Panc1 (cell line): ENCODE data around the gene TAOK1. TPM values are rescaled to one million over a fixed set of nuclear protein-coding genes. Genes with fewer than 3 reads are reported as not detected.

Experiments
- ATAC-seq: fragments of 200-7000 bp; cut with Tn5 transposase; 2 replicates; pipeline ENCODE4 v1.9.1; 2020; ENCODE audit warnings: mild to moderate bottlenecking, moderate library complexity
- BruUV-seq: library from RNA; stranded (reverse); fragments of 400-500 nt; replicated peaks from 2 replicates; lab custom pipeline; 2021; lab: Mats Ljungman, UMichigan
- CTCF ChIA-PET: fragments of 300-600 bp; sonication (Branson Sonifier 250); formaldehyde crosslinking; loops from one replicate; lab custom pipeline; 2022; ENCODE audit warnings: antibody characterized with exemption; lab: Charles Lee
- POLR2A ChIA-PET: fragments of 300-600 bp; sonication (Branson Sonifier 250); formaldehyde crosslinking; loops from one replicate; lab custom pipeline; 2022; ENCODE audit warnings: antibody characterized with exemption; lab: Charles Lee
- DNase-seq: peaks from one replicate; pipeline ENCODE4 v3.0.0-alpha.2; 2010; ENCODE audit warnings: low read depth, low spot score
- H3K27ac ChIP-seq: 2 replicates; pipeline ENCODE4 v1.5.1; 2011; ENCODE audit warnings: mild to moderate bottlenecking, low read length, inconsistent platforms
- H3K27me3 ChIP-seq: fragments of 200-500 bp; sonication (Bioruptor generic); 2 replicates; pipeline ENCODE4 v1.6.0; 2014; ENCODE audit warnings: low read length, inconsistent platforms; ENCODE audit not compliant: control insufficient read depth, insufficient read depth
- H3K36me3 ChIP-seq: fragments of 200-500 bp; sonication (Bioruptor generic); 2 replicates; pipeline ENCODE4 v1.5.1; 2014; ENCODE audit warnings: inconsistent platforms, mild to moderate bottlenecking, low read length, moderate library complexity; ENCODE audit not compliant: control insufficient read depth, insufficient read depth
- H3K4me1 ChIP-seq: 2 replicates; pipeline ENCODE4 v1.5.1; 2011; ENCODE audit warnings: inconsistent platforms, mild to moderate bottlenecking, low read length, moderate library complexity; ENCODE audit not compliant: control insufficient read depth, insufficient read depth
- H3K4me3 ChIP-seq, 2 experiments: 2 replicates each; pipeline ENCODE4 v1.5.1; 2011 to 2012; ENCODE audit warnings: low read depth in 2 of 2, low read length in 2 of 2, mild to moderate bottlenecking in 2 of 2, inconsistent platforms in 1 of 2, moderate library complexity in 1 of 2
- H3K9me3 ChIP-seq: fragments of 200-500 bp; sonication (Bioruptor generic); 2 replicates; pipeline ENCODE4 v1.5.1; 2014; ENCODE audit warnings: low read depth, mild to moderate bottlenecking, inconsistent platforms, low read length, moderate library complexity; ENCODE audit not compliant: control insufficient read depth, insufficient read depth
- CTCF ChIP-seq: fragments of 450-650 bp; IDR thresholded peaks from 2 replicates; pipeline ENCODE4 v1.5.1; 2017; ENCODE audit warnings: mild to moderate bottlenecking
- POLR2AphosphoS5 ChIP-seq: IDR thresholded peaks from 2 replicates; pipeline ENCODE4 v1.6.1; 2012; ENCODE audit warnings: mild to moderate bottlenecking, low read depth, low read length, moderate library complexity
- SIN3A ChIP-seq: IDR thresholded peaks from 2 replicates; pipeline ENCODE4 v1.6.1; 2012; ENCODE audit warnings: low read depth, mild to moderate bottlenecking, low read length, moderate library complexity, borderline replicate concordance; ENCODE audit not compliant: insufficient read depth
- TCF7L2 ChIP-seq: IDR thresholded peaks from 2 replicates; pipeline ENCODE4 v1.6.1; 2011; ENCODE audit warnings: mild to moderate bottlenecking, low read depth, low read length, inconsistent platforms
- in situ Hi-C: cut with HindIII; loops from 2 replicates; pipeline ENCODE4 v1.10.0; 2016; ENCODE audit warnings: low sequenced_read_pairs, low pct_unique_long_range_greater_than_20kb
- intact Hi-C: fragments of 100-400 bp; cut with micrococcal nuclease; formaldehyde crosslinking; loops from one replicate; pipeline ENCODE4 v1.10.0; 2022; ENCODE audit not compliant: unreplicated experiment
- total RNA-seq: library from RNA; stranded (reverse); gene quantifications from one replicate; pipeline ENCODE4 v1.2.1, GENCODE V29; 2021; ENCODE audit not compliant: unreplicated experiment
- TF ChIP-seq, protein P1 (sequence below), 2 experiments: IDR thresholded peaks; 2 replicates each; pipeline ENCODE4 v1.6.1; 2011 to 2012; ENCODE audit warnings: low read depth in 2 of 2, control low read depth in 1 of 2, low read length in 1 of 2, mild to moderate bottlenecking in 1 of 2, moderate library complexity in 1 of 2; ENCODE audit not compliant: insufficient read depth in 1 of 2

The TAOK1 gene
- total RNA-seq, 1 experiment from 2014 or later, result 111 TPM

- TF ChIP-seq SIN3A (no peak), CTCF (no peak), POLR2AphosphoS5 (no peak), TCF7L2 (no peak)
- TF ChIP-seq, protein P1, sequence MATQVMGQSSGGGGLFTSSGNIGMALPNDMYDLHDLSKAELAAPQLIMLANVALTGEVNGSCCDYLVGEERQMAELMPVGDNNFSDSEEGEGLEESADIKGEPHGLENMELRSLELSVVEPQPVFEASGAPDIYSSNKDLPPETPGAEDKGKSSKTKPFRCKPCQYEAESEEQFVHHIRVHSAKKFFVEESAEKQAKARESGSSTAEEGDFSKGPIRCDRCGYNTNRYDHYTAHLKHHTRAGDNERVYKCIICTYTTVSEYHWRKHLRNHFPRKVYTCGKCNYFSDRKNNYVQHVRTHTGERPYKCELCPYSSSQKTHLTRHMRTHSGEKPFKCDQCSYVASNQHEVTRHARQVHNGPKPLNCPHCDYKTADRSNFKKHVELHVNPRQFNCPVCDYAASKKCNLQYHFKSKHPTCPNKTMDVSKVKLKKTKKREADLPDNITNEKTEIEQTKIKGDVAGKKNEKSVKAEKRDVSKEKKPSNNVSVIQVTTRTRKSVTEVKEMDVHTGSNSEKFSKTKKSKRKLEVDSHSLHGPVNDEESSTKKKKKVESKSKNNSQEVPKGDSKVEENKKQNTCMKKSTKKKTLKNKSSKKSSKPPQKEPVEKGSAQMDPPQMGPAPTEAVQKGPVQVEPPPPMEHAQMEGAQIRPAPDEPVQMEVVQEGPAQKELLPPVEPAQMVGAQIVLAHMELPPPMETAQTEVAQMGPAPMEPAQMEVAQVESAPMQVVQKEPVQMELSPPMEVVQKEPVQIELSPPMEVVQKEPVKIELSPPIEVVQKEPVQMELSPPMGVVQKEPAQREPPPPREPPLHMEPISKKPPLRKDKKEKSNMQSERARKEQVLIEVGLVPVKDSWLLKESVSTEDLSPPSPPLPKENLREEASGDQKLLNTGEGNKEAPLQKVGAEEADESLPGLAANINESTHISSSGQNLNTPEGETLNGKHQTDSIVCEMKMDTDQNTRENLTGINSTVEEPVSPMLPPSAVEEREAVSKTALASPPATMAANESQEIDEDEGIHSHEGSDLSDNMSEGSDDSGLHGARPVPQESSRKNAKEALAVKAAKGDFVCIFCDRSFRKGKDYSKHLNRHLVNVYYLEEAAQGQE (IDR thresholded peaks at IDR 0.05; ENCODE audit: insufficient read depth in 1 of 2, low read depth in 2 of 2, low read length in 1 of 2), result no peak
- CTCF ChIA-PET, result no interaction called here
- 0 out of 2 replicates have a peak, but pooled peaks cover 2% of the 10 kb centered on the region for H3K4me1 ChIP-seq
- BruUV-seq, result no TSS peak
- intact Hi-C loops (no loop called here), in situ Hi-C loops (no loop called here)
- no peak overlapping the region for H3K4me3 ChIP-seq
- POLR2A ChIA-PET, result no interaction called here
- H3K27me3 ChIP-seq, result no peaks in the 10 kb centered on the region
- H3K36me3 ChIP-seq, result no peaks in the 10 kb centered on the region
- DNase-seq, result no peak
- H3K9me3 ChIP-seq, result no peaks in the 10 kb centered on the region
- H3K27ac ChIP-seq, result no peak overlapping the region
- no peak for ATAC-seq
Measured at GRCh38 chr17:29359777-29360176, 30.4 kb upstream of the TAOK1 start.

- Histone ChIP-seq H3K27ac (no peak overlapping the region), H3K9me3 (no peaks in the 10 kb centered on the region), H3K4me1 (no peaks in the 10 kb centered on the region), H3K36me3 (no peaks in the 10 kb centered on the region), H3K4me3 (no peak overlapping the region), H3K27me3 (no peaks in the 10 kb centered on the region)
- TF ChIP-seq POLR2AphosphoS5 (no peak), SIN3A (no peak), TCF7L2 (no peak), CTCF (no peak)
- TF ChIP-seq, protein P1 (IDR thresholded peaks at IDR 0.05; ENCODE audit: insufficient read depth in 1 of 2, low read depth in 2 of 2, low read length in 1 of 2), result no peak
- no TSS peak for BruUV-seq
- CTCF ChIA-PET, result interaction anchor here (0.9 kb wide), 1 partner anchor 475 kb away, joined by 6 read pairs; no protein-coding TSS in a partner anchor
- DNase-seq (no peak), ATAC-seq (0 out of 2 replicates have a peak, but pooled peaks have one; percentile 61)
- intact Hi-C loops (no loop called here), in situ Hi-C loops (no loop called here)
- POLR2A ChIA-PET, result no interaction called here
Measured at GRCh38 chr17:29363716-29364115, 26.4 kb upstream of the TAOK1 start.
